Ammon's horn (tissue), 1 donor: ENCODE results near the gene OR5K4.
A peak's percentile ranks its signal among the peaks of the same experiment; 100 is the strongest.

ENCODE experiments used
- DNase-seq: peaks from one replicate; pipeline ENCODE4 v3.0.0-alpha.2; 2016; ENCODE audit warnings: low spot score

Gene OR5K4

GRCh38 chr3:98353554-98353953 lies at the start of gene OR5K4:
Gene OR5K4 (plus strand): TSS chr3:98353854. CDS start chr3:98353854, 0 bp downstream.
- no peak for DNase-seq

GRCh38 chr3:98322101-98322500 lies 31.6 kb upstream of the OR5K4 start:
- DNase-seq: no peak

GRCh38 chr3:98322686-98323085 lies 31.0 kb upstream of the OR5K4 start:
- DNase-seq: no peak

- no peak for DNase-seq
These were observed 30.2 kb upstream of the OR5K4 start for GRCh38 chr3:98323425-98323824.

GRCh38 chr3:98325055-98325454 lies 28.6 kb upstream of the OR5K4 start:
- DNase-seq: no peak

GRCh38 chr3:98326105-98326893 lies 27.4 kb upstream of the OR5K4 start:
- no peak for DNase-seq

- no peak for DNase-seq
These were observed 26.7 kb upstream of the OR5K4 start for GRCh38 chr3:98326945-98327344.

GRCh38 chr3:98328933-98329332 lies 24.7 kb upstream of the OR5K4 start:
- no peak for DNase-seq

- peak; percentile 82 for DNase-seq
These were observed 24.1 kb upstream of the OR5K4 start for GRCh38 chr3:98329392-98330124.

GRCh38 chr3:98331329-98331728 lies 22.3 kb upstream of the OR5K4 start:
- no peak for DNase-seq

GRCh38 chr3:98333989-98334606 lies 19.6 kb upstream of the OR5K4 start:
- DNase-seq: no peak

GRCh38 chr3:98339031-98339430 lies 14.6 kb upstream of the OR5K4 start:
- DNase-seq: no peak

GRCh38 chr3:98341758-98342157 lies 11.9 kb upstream of the OR5K4 start:
- no peak for DNase-seq

GRCh38 chr3:98343647-98344507 lies 9.8 kb upstream of the OR5K4 start:
- DNase-seq: peak; percentile 11

GRCh38 chr3:98350082-98350481 lies 3.6 kb upstream of the OR5K4 start:
- DNase-seq: no peak

- no peak for DNase-seq
These were observed 5.6 kb downstream of the OR5K4 start for GRCh38 chr3:98359250-98359649.

- DNase-seq: no peak
These were observed 6.5 kb downstream of the OR5K4 start for GRCh38 chr3:98359993-98360675.

- no peak for DNase-seq
These were observed 7.0 kb downstream of the OR5K4 start for GRCh38 chr3:98360681-98361080.

GRCh38 chr3:98361289-98361688 lies 7.6 kb downstream of the OR5K4 start:
- no peak for DNase-seq

GRCh38 chr3:98367464-98368246 lies 14.0 kb downstream of the OR5K4 start:
- DNase-seq: no peak

- DNase-seq: no peak
These were observed 17.5 kb downstream of the OR5K4 start for GRCh38 chr3:98371186-98371585.
